ENCODE results near the gene OFD1.

DNA sequence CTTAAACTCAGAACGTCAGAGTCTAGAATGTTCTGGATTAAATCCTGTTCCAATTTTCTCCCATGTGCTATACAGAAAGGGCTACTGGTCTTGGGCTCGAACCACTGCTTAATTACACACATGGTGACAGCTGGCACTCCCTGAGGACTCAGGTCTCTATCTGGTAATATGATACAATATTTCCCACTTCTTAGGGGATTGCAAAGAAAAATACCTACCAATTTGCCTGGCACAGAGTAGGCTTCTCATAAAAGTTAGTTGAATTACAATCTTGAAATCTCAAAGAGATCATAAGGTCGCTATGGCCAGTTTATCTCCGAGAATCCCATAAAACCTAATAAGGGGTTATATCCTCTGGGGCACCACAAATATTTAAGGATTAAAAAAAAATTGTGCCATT, 73.7 kb downstream of the OFD1 start:
- TF ChIP-seq, protein P1, sequence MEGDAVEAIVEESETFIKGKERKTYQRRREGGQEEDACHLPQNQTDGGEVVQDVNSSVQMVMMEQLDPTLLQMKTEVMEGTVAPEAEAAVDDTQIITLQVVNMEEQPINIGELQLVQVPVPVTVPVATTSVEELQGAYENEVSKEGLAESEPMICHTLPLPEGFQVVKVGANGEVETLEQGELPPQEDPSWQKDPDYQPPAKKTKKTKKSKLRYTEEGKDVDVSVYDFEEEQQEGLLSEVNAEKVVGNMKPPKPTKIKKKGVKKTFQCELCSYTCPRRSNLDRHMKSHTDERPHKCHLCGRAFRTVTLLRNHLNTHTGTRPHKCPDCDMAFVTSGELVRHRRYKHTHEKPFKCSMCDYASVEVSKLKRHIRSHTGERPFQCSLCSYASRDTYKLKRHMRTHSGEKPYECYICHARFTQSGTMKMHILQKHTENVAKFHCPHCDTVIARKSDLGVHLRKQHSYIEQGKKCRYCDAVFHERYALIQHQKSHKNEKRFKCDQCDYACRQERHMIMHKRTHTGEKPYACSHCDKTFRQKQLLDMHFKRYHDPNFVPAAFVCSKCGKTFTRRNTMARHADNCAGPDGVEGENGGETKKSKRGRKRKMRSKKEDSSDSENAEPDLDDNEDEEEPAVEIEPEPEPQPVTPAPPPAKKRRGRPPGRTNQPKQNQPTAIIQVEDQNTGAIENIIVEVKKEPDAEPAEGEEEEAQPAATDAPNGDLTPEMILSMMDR (IDR thresholded peaks at IDR 0.05), result no peak
- no peak for TF ChIP-seq ZFX (IDR thresholded peaks at IDR 0.05; ENCODE audit: borderline replicate concordance)
